ENCODE results near the gene A4GNT.

DNA sequence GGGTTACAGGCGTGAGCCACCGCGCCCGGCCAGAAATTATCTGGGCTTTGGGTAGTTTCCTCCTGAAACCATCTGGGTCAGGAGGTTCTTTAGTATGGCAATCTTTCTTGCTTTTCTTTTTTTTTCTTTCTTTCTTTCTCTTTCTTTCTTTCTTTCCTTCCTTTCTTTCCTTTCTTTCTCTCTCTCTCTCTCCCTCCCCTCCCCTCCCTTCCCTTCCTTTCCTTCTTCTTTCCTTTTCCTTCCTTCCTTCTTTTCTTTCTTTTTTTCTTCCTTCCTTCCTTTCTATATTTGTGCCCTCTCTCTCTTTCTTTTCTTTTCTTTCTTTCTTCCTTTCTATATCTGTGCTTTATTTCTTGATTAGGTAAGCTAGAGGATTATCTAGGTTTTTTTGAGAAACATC lies 25.6 kb upstream of the A4GNT start:
- TF ChIP-seq ZNF621 (tag by site-specific recombination; IDR thresholded peaks at IDR 0.05) (no peak), TRIM28 (IDR thresholded peaks at IDR 0.05; ENCODE audit: borderline replicate concordance, low read length) (no peak), ZNF677 (tag by site-specific recombination; IDR thresholded peaks at IDR 0.05) (no peak), ZBTB1 (tag by site-specific recombination; IDR thresholded peaks at IDR 0.05) (no peak), YY1 (tag by site-specific recombination; IDR thresholded peaks at IDR 0.05) (no peak), ZNF510 (tag by site-specific recombination; IDR thresholded peaks at IDR 0.05; ENCODE audit: insufficient replicate concordance) (no peak), ZNF114 (tag by site-specific recombination; IDR thresholded peaks at IDR 0.05) (no peak), MEIS1 (CRISPR knock-in tag; IDR thresholded peaks at IDR 0.05; ENCODE audit: borderline replicate concordance) (no peak)
- TF ChIP-seq, protein P1, sequence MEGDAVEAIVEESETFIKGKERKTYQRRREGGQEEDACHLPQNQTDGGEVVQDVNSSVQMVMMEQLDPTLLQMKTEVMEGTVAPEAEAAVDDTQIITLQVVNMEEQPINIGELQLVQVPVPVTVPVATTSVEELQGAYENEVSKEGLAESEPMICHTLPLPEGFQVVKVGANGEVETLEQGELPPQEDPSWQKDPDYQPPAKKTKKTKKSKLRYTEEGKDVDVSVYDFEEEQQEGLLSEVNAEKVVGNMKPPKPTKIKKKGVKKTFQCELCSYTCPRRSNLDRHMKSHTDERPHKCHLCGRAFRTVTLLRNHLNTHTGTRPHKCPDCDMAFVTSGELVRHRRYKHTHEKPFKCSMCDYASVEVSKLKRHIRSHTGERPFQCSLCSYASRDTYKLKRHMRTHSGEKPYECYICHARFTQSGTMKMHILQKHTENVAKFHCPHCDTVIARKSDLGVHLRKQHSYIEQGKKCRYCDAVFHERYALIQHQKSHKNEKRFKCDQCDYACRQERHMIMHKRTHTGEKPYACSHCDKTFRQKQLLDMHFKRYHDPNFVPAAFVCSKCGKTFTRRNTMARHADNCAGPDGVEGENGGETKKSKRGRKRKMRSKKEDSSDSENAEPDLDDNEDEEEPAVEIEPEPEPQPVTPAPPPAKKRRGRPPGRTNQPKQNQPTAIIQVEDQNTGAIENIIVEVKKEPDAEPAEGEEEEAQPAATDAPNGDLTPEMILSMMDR (tag by site-specific recombination; IDR thresholded peaks at IDR 0.05), result no peak
- TF ChIP-seq, protein P2, sequence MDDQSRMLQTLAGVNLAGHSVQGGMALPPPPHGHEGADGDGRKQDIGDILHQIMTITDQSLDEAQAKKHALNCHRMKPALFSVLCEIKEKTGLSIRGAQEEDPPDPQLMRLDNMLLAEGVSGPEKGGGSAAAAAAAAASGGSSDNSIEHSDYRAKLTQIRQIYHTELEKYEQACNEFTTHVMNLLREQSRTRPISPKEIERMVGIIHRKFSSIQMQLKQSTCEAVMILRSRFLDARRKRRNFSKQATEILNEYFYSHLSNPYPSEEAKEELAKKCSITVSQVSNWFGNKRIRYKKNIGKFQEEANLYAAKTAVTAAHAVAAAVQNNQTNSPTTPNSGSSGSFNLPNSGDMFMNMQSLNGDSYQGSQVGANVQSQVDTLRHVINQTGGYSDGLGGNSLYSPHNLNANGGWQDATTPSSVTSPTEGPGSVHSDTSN (CRISPR knock-in tag; IDR thresholded peaks at IDR 0.05), result no peak
- TF ChIP-seq, protein P3, sequence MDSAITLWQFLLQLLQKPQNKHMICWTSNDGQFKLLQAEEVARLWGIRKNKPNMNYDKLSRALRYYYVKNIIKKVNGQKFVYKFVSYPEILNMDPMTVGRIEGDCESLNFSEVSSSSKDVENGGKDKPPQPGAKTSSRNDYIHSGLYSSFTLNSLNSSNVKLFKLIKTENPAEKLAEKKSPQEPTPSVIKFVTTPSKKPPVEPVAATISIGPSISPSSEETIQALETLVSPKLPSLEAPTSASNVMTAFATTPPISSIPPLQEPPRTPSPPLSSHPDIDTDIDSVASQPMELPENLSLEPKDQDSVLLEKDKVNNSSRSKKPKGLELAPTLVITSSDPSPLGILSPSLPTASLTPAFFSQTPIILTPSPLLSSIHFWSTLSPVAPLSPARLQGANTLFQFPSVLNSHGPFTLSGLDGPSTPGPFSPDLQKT (IDR thresholded peaks at IDR 0.05; ENCODE audit: borderline replicate concordance, low read depth, low read length), result no peak
- TF ChIP-seq, protein P4, sequence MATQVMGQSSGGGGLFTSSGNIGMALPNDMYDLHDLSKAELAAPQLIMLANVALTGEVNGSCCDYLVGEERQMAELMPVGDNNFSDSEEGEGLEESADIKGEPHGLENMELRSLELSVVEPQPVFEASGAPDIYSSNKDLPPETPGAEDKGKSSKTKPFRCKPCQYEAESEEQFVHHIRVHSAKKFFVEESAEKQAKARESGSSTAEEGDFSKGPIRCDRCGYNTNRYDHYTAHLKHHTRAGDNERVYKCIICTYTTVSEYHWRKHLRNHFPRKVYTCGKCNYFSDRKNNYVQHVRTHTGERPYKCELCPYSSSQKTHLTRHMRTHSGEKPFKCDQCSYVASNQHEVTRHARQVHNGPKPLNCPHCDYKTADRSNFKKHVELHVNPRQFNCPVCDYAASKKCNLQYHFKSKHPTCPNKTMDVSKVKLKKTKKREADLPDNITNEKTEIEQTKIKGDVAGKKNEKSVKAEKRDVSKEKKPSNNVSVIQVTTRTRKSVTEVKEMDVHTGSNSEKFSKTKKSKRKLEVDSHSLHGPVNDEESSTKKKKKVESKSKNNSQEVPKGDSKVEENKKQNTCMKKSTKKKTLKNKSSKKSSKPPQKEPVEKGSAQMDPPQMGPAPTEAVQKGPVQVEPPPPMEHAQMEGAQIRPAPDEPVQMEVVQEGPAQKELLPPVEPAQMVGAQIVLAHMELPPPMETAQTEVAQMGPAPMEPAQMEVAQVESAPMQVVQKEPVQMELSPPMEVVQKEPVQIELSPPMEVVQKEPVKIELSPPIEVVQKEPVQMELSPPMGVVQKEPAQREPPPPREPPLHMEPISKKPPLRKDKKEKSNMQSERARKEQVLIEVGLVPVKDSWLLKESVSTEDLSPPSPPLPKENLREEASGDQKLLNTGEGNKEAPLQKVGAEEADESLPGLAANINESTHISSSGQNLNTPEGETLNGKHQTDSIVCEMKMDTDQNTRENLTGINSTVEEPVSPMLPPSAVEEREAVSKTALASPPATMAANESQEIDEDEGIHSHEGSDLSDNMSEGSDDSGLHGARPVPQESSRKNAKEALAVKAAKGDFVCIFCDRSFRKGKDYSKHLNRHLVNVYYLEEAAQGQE (tag by site-specific recombination; IDR thresholded peaks at IDR 0.05), result no peak
